ENCODE data around the gene CCT5. TPM values are rescaled to one million over a fixed set of nuclear protein-coding genes. Genes with fewer than 3 reads are reported as not detected.

Gene CCT5
- total and polyA plus RNA-seq, 4 donors, result 201 to 261 (median 202) TPM

GRCh38 chr5:10218658-10219057 lies 31.4 kb upstream of the CCT5 start:
- no peaks in the 10 kb centered on the region for H3K27me3 ChIP-seq (ENCODE audit: control insufficient read depth, insufficient read depth, low read length)
- no peaks in the 10 kb centered on the region for H3K4me1 ChIP-seq (ENCODE audit: control insufficient read depth, insufficient read depth, low read length)
- H3K27ac ChIP-seq (ENCODE audit: low read depth, low read length), result no peak overlapping the region
- 93% methylated on average over 4 of the region's 8 CpGs for WGBS (ENCODE audit: insufficient coverage)
- no peaks in the 10 kb centered on the region for H3K9me3 ChIP-seq (ENCODE audit: control insufficient read depth, insufficient read depth, low read length)
- H3K4me3 ChIP-seq (ENCODE audit: low read depth, low read length), result no peak overlapping the region
- no peak for DNase-seq (ENCODE audit: low read depth in 4 of 6, low spot score in 6 of 6)
- H3K36me3 ChIP-seq (ENCODE audit: control insufficient read depth, insufficient read depth, low read length), result no peaks in the 10 kb centered on the region

- WGBS (ENCODE audit: insufficient coverage), result no CpG with 5 or more reads among the region's 4 CpGs
- Histone ChIP-seq H3K27me3 (ENCODE audit: control insufficient read depth, insufficient read depth, low read length) (no peaks in the 10 kb centered on the region), H3K27ac (ENCODE audit: low read depth, low read length) (no peak overlapping the region), H3K36me3 (ENCODE audit: control insufficient read depth, insufficient read depth, low read length) (no peaks in the 10 kb centered on the region), H3K4me1 (ENCODE audit: control insufficient read depth, insufficient read depth, low read length) (no peaks in the 10 kb centered on the region), H3K4me3 (ENCODE audit: low read depth, low read length) (no peak overlapping the region), H3K9me3 (ENCODE audit: control insufficient read depth, insufficient read depth, low read length) (no peaks in the 10 kb centered on the region)
- DNase-seq (ENCODE audit: low read depth in 4 of 6, low spot score in 6 of 6), result no peak
These were observed 31.0 kb upstream of the CCT5 start for GRCh38 chr5:10219068-10219467.

GRCh38 chr5:10220248-10220647 lies 29.8 kb upstream of the CCT5 start:
- no peaks in the 10 kb centered on the region for H3K36me3 ChIP-seq (ENCODE audit: control insufficient read depth, insufficient read depth, low read length)
- WGBS (ENCODE audit: insufficient coverage), result 70% methylated on average over 5 of the region's 8 CpGs
- H3K4me1 ChIP-seq (ENCODE audit: control insufficient read depth, insufficient read depth, low read length), result no peaks in the 10 kb centered on the region
- no peak overlapping the region for H3K27ac ChIP-seq (ENCODE audit: low read depth, low read length)
- no peaks in the 10 kb centered on the region for H3K27me3 ChIP-seq (ENCODE audit: control insufficient read depth, insufficient read depth, low read length)
- DNase-seq (ENCODE audit: low read depth in 4 of 6, low spot score in 6 of 6), result peak in 3 of 6 donors; percentile 6 to 68 (median 30)
- peaks cover 2% of the 10 kb centered on the region for H3K9me3 ChIP-seq (ENCODE audit: control insufficient read depth, insufficient read depth, low read length)
- no peak overlapping the region for H3K4me3 ChIP-seq (ENCODE audit: low read depth, low read length)

- no peak for DNase-seq (ENCODE audit: low read depth in 4 of 6, low spot score in 6 of 6)
- Histone ChIP-seq H3K4me1 (ENCODE audit: control insufficient read depth, insufficient read depth, low read length) (no peaks in the 10 kb centered on the region), H3K4me3 (ENCODE audit: low read depth, low read length) (no peak overlapping the region), H3K36me3 (ENCODE audit: control insufficient read depth, insufficient read depth, low read length) (no peaks in the 10 kb centered on the region), H3K27ac (ENCODE audit: low read depth, low read length) (no peak overlapping the region), H3K27me3 (ENCODE audit: control insufficient read depth, insufficient read depth, low read length) (no peaks in the 10 kb centered on the region), H3K9me3 (ENCODE audit: control insufficient read depth, insufficient read depth, low read length) (peaks cover 2% of the 10 kb centered on the region)
- WGBS (ENCODE audit: insufficient coverage), result 96% methylated on average over 2 of the region's 2 CpGs
These were observed 27.8 kb upstream of the CCT5 start for GRCh38 chr5:10222326-10222725.

GRCh38 chr5:10227379-10227778 lies 22.7 kb upstream of the CCT5 start:
- Histone ChIP-seq H3K27me3 (ENCODE audit: control insufficient read depth, insufficient read depth, low read length) (no peaks in the 10 kb centered on the region), H3K36me3 (ENCODE audit: control insufficient read depth, insufficient read depth, low read length) (peaks cover 10% of the 10 kb centered on the region), H3K9me3 (ENCODE audit: control insufficient read depth, insufficient read depth, low read length) (peaks cover 2% of the 10 kb centered on the region), H3K4me3 (ENCODE audit: low read depth, low read length) (no peak overlapping the region), H3K4me1 (ENCODE audit: control insufficient read depth, insufficient read depth, low read length) (no peaks in the 10 kb centered on the region), H3K27ac (ENCODE audit: low read depth, low read length) (no peak overlapping the region)
- no peak for DNase-seq (ENCODE audit: low read depth in 4 of 6, low spot score in 6 of 6)
- no CpG with 5 or more reads among the region's 7 CpGs for WGBS (ENCODE audit: insufficient coverage)

- H3K4me3 ChIP-seq (ENCODE audit: low read depth, low read length), result no peak overlapping the region
- no peak for DNase-seq (ENCODE audit: low read depth in 4 of 6, low spot score in 6 of 6)
- H3K36me3 ChIP-seq (ENCODE audit: control insufficient read depth, insufficient read depth, low read length), result peaks cover 18% of the 10 kb centered on the region
- no peak overlapping the region for H3K27ac ChIP-seq (ENCODE audit: low read depth, low read length)
- peaks cover 2% of the 10 kb centered on the region for H3K9me3 ChIP-seq (ENCODE audit: control insufficient read depth, insufficient read depth, low read length)
- WGBS (ENCODE audit: insufficient coverage), result no CpG with 5 or more reads among the region's 1 CpG
- H3K27me3 ChIP-seq (ENCODE audit: control insufficient read depth, insufficient read depth, low read length), result no peaks in the 10 kb centered on the region
- H3K4me1 ChIP-seq (ENCODE audit: control insufficient read depth, insufficient read depth, low read length), result no peaks in the 10 kb centered on the region
These were observed 21.8 kb upstream of the CCT5 start for GRCh38 chr5:10228288-10228687.

- no peak overlapping the region for H3K4me3 ChIP-seq (ENCODE audit: low read depth, low read length)
- no peak overlapping the region for H3K27ac ChIP-seq (ENCODE audit: low read depth, low read length)
- H3K36me3 ChIP-seq (ENCODE audit: control insufficient read depth, insufficient read depth, low read length), result peaks cover 18% of the 10 kb centered on the region
- no peak for DNase-seq (ENCODE audit: low read depth in 4 of 6, low spot score in 6 of 6)
- H3K27me3 ChIP-seq (ENCODE audit: control insufficient read depth, insufficient read depth, low read length), result no peaks in the 10 kb centered on the region
- peaks cover 2% of the 10 kb centered on the region for H3K9me3 ChIP-seq (ENCODE audit: control insufficient read depth, insufficient read depth, low read length)
- H3K4me1 ChIP-seq (ENCODE audit: control insufficient read depth, insufficient read depth, low read length), result no peaks in the 10 kb centered on the region
- 84% methylated on average over 6 of the region's 11 CpGs for WGBS (ENCODE audit: insufficient coverage)
These were observed 20.6 kb upstream of the CCT5 start for GRCh38 chr5:10229306-10230048.

GRCh38 chr5:10232386-10232785 lies 17.7 kb upstream of the CCT5 start:
- Histone ChIP-seq H3K27ac (ENCODE audit: low read depth, low read length) (no peak overlapping the region), H3K36me3 (ENCODE audit: control insufficient read depth, insufficient read depth, low read length) (peaks cover 18% of the 10 kb centered on the region), H3K27me3 (ENCODE audit: control insufficient read depth, insufficient read depth, low read length) (no peaks in the 10 kb centered on the region), H3K4me3 (ENCODE audit: low read depth, low read length) (no peak overlapping the region), H3K4me1 (ENCODE audit: control insufficient read depth, insufficient read depth, low read length) (no peaks in the 10 kb centered on the region), H3K9me3 (ENCODE audit: control insufficient read depth, insufficient read depth, low read length) (no peaks in the 10 kb centered on the region)
- 97% methylated on average over 8 of the region's 9 CpGs for WGBS (ENCODE audit: insufficient coverage)
- no peak for DNase-seq (ENCODE audit: low read depth in 4 of 6, low spot score in 6 of 6)

- no peak overlapping the region for H3K27ac ChIP-seq (ENCODE audit: low read depth, low read length)
- no peaks in the 10 kb centered on the region for H3K9me3 ChIP-seq (ENCODE audit: control insufficient read depth, insufficient read depth, low read length)
- peaks cover 18% of the 10 kb centered on the region for H3K36me3 ChIP-seq (ENCODE audit: control insufficient read depth, insufficient read depth, low read length)
- no peaks in the 10 kb centered on the region for H3K27me3 ChIP-seq (ENCODE audit: control insufficient read depth, insufficient read depth, low read length)
- DNase-seq (ENCODE audit: low read depth in 4 of 6, low spot score in 6 of 6), result no peak
- H3K4me1 ChIP-seq (ENCODE audit: control insufficient read depth, insufficient read depth, low read length), result no peaks in the 10 kb centered on the region
- H3K4me3 ChIP-seq (ENCODE audit: low read depth, low read length), result no peak overlapping the region
- 89% methylated on average over 5 of the region's 7 CpGs for WGBS (ENCODE audit: insufficient coverage)
These were observed 17.1 kb upstream of the CCT5 start for GRCh38 chr5:10233011-10233410.

- Histone ChIP-seq H3K9me3 (ENCODE audit: control insufficient read depth, insufficient read depth, low read length) (no peaks in the 10 kb centered on the region), H3K27me3 (ENCODE audit: control insufficient read depth, insufficient read depth, low read length) (no peaks in the 10 kb centered on the region), H3K4me1 (ENCODE audit: control insufficient read depth, insufficient read depth, low read length) (no peaks in the 10 kb centered on the region), H3K27ac (ENCODE audit: low read depth, low read length) (no peak overlapping the region), H3K4me3 (ENCODE audit: low read depth, low read length) (no peak overlapping the region), H3K36me3 (ENCODE audit: control insufficient read depth, insufficient read depth, low read length) (peaks cover 18% of the 10 kb centered on the region)
- WGBS (ENCODE audit: insufficient coverage), result 43% methylated on average over 6 of the region's 7 CpGs
- DNase-seq (ENCODE audit: low read depth in 4 of 6, low spot score in 6 of 6), result peak in 5 of 6 donors; percentile 31 to 88 (median 43)
These were observed 16.6 kb upstream of the CCT5 start for GRCh38 chr5:10233505-10233904.

Measured in spinal cord (tissue), 10 donors.